PC-3 (cell line): ENCODE results near the gene MAP6. TPM values are rescaled to one million over a fixed set of nuclear protein-coding genes. Genes with fewer than 3 reads are reported as not detected.

Source experiments
- ATAC-seq: fragments of 200-7000 bp; cut with Tn5 transposase; 2 replicates; pipeline ENCODE4 v1.9.1; 2020; ENCODE audit warnings: mild to moderate bottlenecking, moderate library complexity
- Bru-seq: library from RNA; stranded (reverse); fragments of 400-500 nt; gene quantifications from one replicate; lab custom pipeline; 2021; lab: Mats Ljungman, UMichigan
- BruChase-seq, 2 experiments: library from RNA; stranded (reverse); fragments of 400-500 nt; gene quantifications; one replicate each; lab custom pipeline; 2021; lab: Mats Ljungman, UMichigan
- BruUV-seq: library from RNA; stranded (reverse); fragments of 400-500 nt; replicated peaks from 2 replicates; lab custom pipeline; 2021; lab: Mats Ljungman, UMichigan
- CTCF ChIA-PET: fragments of 300-600 bp; sonication (Branson Sonifier 250); formaldehyde crosslinking; loops from one replicate; lab custom pipeline; 2022; ENCODE audit warnings: antibody characterized with exemption; lab: Charles Lee
- POLR2A ChIA-PET: fragments of 300-600 bp; sonication (Branson Sonifier 250); formaldehyde crosslinking; loops from one replicate; lab custom pipeline; 2022; ENCODE audit warnings: antibody characterized with exemption; ENCODE audit not compliant: unreplicated experiment; lab: Charles Lee
- DNase-seq: peaks from one replicate; pipeline ENCODE4 v3.0.0-alpha.2; 2015
- H2AFZ ChIP-seq: fragments of 300-600 bp; sonication (generic); 2 replicates; pipeline ENCODE4 v1.6.0; 2016; ENCODE audit warnings: antibody characterized with exemption, low read length
- H3F3A ChIP-seq: fragments of 300-600 bp; sonication (generic); one replicate; pipeline ENCODE4 v1.6.0; 2017; ENCODE audit warnings: antibody characterized with exemption, low read length, control low read depth, mild to moderate bottlenecking; ENCODE audit not compliant: unreplicated experiment
- H3K27ac ChIP-seq: fragments of 300-600 bp; sonication (generic); 2 replicates; pipeline ENCODE4 v1.5.1; 2016; ENCODE audit warnings: mild to moderate bottlenecking, low read length
- H3K27me3 ChIP-seq: fragments of 300-600 bp; sonication (generic); 2 replicates; pipeline ENCODE4 v1.6.1; 2016; ENCODE audit warnings: low read length, mixed read lengths
- H3K36me3 ChIP-seq: fragments of 300-600 bp; sonication (generic); 2 replicates; pipeline ENCODE4 v1.6.1; 2016; ENCODE audit warnings: low read depth, mixed run types, low read length, mixed read lengths
- H3K4me1 ChIP-seq: fragments of 300-600 bp; sonication (generic); 2 replicates; pipeline ENCODE4 v1.5.1; 2016; ENCODE audit warnings: low read length; ENCODE audit not compliant: insufficient read depth
- H3K4me2 ChIP-seq: fragments of 300-600 bp; sonication (generic); 2 replicates; pipeline ENCODE4 v1.6.0; 2016; ENCODE audit warnings: low read length
- H3K4me3 ChIP-seq: fragments of 300-600 bp; sonication (generic); 2 replicates; pipeline ENCODE4 v1.5.1; 2016; ENCODE audit warnings: mild to moderate bottlenecking, low read length, mixed read lengths
- H3K79me2 ChIP-seq: fragments of 300-600 bp; sonication (generic); 2 replicates; pipeline ENCODE4 v1.6.1; 2017; ENCODE audit warnings: low read length, mixed read lengths
- H3K9ac ChIP-seq: fragments of 300-600 bp; sonication (generic); 2 replicates; pipeline ENCODE4 v1.6.0; 2016; ENCODE audit warnings: mild to moderate bottlenecking, low read length
- H3K9me2 ChIP-seq: fragments of 300-600 bp; sonication (generic); replicated peaks from 2 replicates; pipeline ENCODE4 v1.6.1; 2016; ENCODE audit warnings: mixed run types, low read length, mixed read lengths
- H3K9me3 ChIP-seq: fragments of 300-600 bp; sonication (generic); 2 replicates; pipeline ENCODE4 v1.6.1; 2016; ENCODE audit warnings: low read length, mixed read lengths
- H4K20me1 ChIP-seq: fragments of 300-600 bp; sonication (generic); 2 replicates; pipeline ENCODE4 v1.6.1; 2016; ENCODE audit warnings: low read length, mixed read lengths
- CTCF ChIP-seq: fragments of 300-600 bp; sonication (generic); conservative IDR thresholded peaks from 2 replicates; pipeline ENCODE4 v1.5.1; 2017; ENCODE audit warnings: antibody characterized with exemption, low read depth, mild to moderate bottlenecking, low read length
- EZH2 ChIP-seq: fragments of 300-600 bp; sonication (generic); IDR thresholded peaks from one replicate; pipeline ENCODE4 v1.6.1; 2017; ENCODE audit warnings: antibody characterized with exemption, mild to moderate bottlenecking, low read length; ENCODE audit not compliant: unreplicated experiment
- EZH2phosphoT487 ChIP-seq: fragments of 300-600 bp; sonication (generic); IDR thresholded peaks from 2 replicates; pipeline ENCODE4 v1.6.1; 2018; ENCODE audit warnings: mild to moderate bottlenecking, antibody characterized with exemption, low read length, borderline replicate concordance
- intact Hi-C: fragments of 100-400 bp; cut with micrococcal nuclease; formaldehyde crosslinking; loops from 2 replicates; pipeline ENCODE4 v1.9.0; 2023
- long read RNA-seq: library from polyadenylated mRNA; unstranded; transcript quantifications from one replicate; pipeline ENCODE4 v2.0.0, GENCODE V29; 2021; ENCODE audit not compliant: unreplicated experiment
- total RNA-seq: library from RNA; depleted of rRNA; stranded (reverse); fragments of >200 nt; gene quantifications from 2 replicates; pipeline ENCODE4 v1.2.3, GENCODE V29; 2014; rRNA removed

Gene MAP6
- total RNA-seq (0.47 and 1.3 TPM in 2 replicates), Bru-seq, nascent RNA (percentile 30 among the genes with signal in this experiment), BruChase-seq, experiment 1, labeled RNA remaining after a 6-hour chase (percentile 23 among the genes with signal in this experiment), BruChase-seq, experiment 2, labeled RNA remaining after a 2-hour chase (percentile 26 among the genes with signal in this experiment)
- long read RNA-seq, full-length matches to known transcripts: 8 of 12 reads
- long read RNA-seq, partial matches to known transcripts: 1 of 12 reads
- long read RNA-seq, other reads (novel, unspliced or antisense): 3 of 12 reads

- no peak within 1 kb of the TSS for H3K27ac ChIP-seq
- no TSS peak for BruUV-seq
- no peaks in the 10 kb centered on the region for H3K79me2 ChIP-seq
- no peaks in the 10 kb centered on the region for H4K20me1 ChIP-seq
- intact Hi-C loops: no loop called here
- peak within 1 kb of the TSS; percentile 70 for H3K4me3 ChIP-seq
- H3K9me2 ChIP-seq: no peaks in the 10 kb centered on the region
- no peaks in the 10 kb centered on the region for H3K36me3 ChIP-seq
- peak; percentile 40 for ATAC-seq
- H2AFZ ChIP-seq: peak within 1 kb of the TSS; percentile 88
- peak within 1 kb of the TSS; percentile 91 for H3K4me2 ChIP-seq
- no peaks in the 10 kb centered on the region for H3F3A ChIP-seq
- peak; percentile 54; the same call in 1 of the 2 replicates for TF ChIP-seq EZH2phosphoT487
- TF ChIP-seq EZH2: peak; percentile 69
- TF ChIP-seq CTCF: no peak
- DNase-seq: peak; percentile 39
- no peaks in the 10 kb centered on the region for H3K9me3 ChIP-seq
- CTCF ChIA-PET: interaction anchor here (0.6 to 0.7 kb wide), 2 partner anchors 29 to 37 kb away, joined by 3 read pairs; no protein-coding TSS in a partner anchor
- 0 out of 2 replicates have a peak, but pooled peaks cover 4% of the 10 kb centered on the region for H3K4me1 ChIP-seq
- peaks cover 30% of the 10 kb centered on the region for H3K27me3 ChIP-seq
- H3K9ac ChIP-seq: no peak within 1 kb of the TSS
- POLR2A ChIA-PET: interaction anchor here (0.6 kb wide), 1 partner anchor 726 kb away, joined by 10 read pairs; no protein-coding TSS in a partner anchor
These were observed at the start of gene MAP6 for GRCh38 chr11:75668451-75669297. TSS of gene MAP6 (minus strand) at chr11:75669038. CDS start at chr11:75668369, 669 bp downstream.

- ATAC-seq (peak; percentile 21), DNase-seq (no peak)
- CTCF ChIA-PET: no interaction called here
These were observed 49.0 kb upstream of the MAP6 start, which contains the start of gene MOGAT2 for GRCh38 chr11:75717608-75718418. TSS of gene MOGAT2 (plus strand) at chr11:75717838. CDS start at chr11:75717889, 51 bp downstream.

More at GRCh38 chr11:75717608-75718418, 49.0 kb upstream of the MAP6 start, which contains the start of gene MOGAT2:
- TF ChIP-seq CTCF: no peak
- TF ChIP-seq EZH2: no peak
- TF ChIP-seq EZH2phosphoT487: no peak
- Histone ChIP-seq H3K4me2 (no peak within 1 kb of the TSS), H3K9me3 (no peaks in the 10 kb centered on the region), H3K79me2 (no peaks in the 10 kb centered on the region), H3K9me2 (no peaks in the 10 kb centered on the region), H3F3A (no peaks in the 10 kb centered on the region), H2AFZ (no peak within 1 kb of the TSS), H3K36me3 (no peaks in the 10 kb centered on the region), H3K27ac (no peak within 1 kb of the TSS), H4K20me1 (no peaks in the 10 kb centered on the region), H3K4me1 (no peaks in the 10 kb centered on the region), H3K4me3 (no peak within 1 kb of the TSS), H3K9ac (no peak within 1 kb of the TSS), H3K27me3 (no peaks in the 10 kb centered on the region)
- intact Hi-C loops: no loop called here
- no TSS peak for BruUV-seq
- POLR2A ChIA-PET: no interaction called here
